ENCODE measurements around the gene DMRTA2. TPM values are rescaled to one million over a fixed set of nuclear protein-coding genes. Genes with fewer than 3 reads are reported as not detected.

Gene DMRTA2
- total RNA-seq, 2 donors from 2014 or later, result 1.2 to 2.4 TPM

DNA sequence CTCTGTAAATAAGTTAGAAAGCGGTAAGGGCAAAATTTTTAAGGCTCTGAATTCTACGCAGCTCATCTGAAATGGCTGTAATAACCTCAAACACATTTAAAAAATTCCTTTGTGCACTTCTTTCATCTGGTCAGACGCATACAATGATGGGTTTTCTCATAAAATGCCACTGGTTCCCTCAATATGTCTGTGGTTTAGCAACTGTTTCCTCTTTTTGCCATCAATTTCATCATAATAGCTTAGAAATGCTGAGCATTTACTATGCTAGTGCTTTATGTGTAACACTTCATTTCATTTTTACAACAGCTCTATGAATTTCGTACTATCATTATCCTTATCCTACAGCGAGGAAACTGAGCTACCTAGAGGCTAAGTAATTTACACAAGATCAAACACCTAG, 35.3 kb upstream of the DMRTA2 start:
- Mint-ChIP-seq H3K4me1 (peaks cover 3% of the 10 kb centered on the region), H3K4me3 (no peak overlapping the region), H3K9me3 (no peaks in the 10 kb centered on the region), H3K27ac (no peak overlapping the region), H3K36me3 (ENCODE audit: low read depth) (peaks cover 3% of the 10 kb centered on the region), H3K27me3 (ENCODE audit: insufficient read depth) (peaks cover 6% of the 10 kb centered on the region)
- H3K4me1 ChIP-seq (ENCODE audit: control insufficient read depth, insufficient read depth, low read length), result no peaks in the 10 kb centered on the region
- H3K9ac ChIP-seq (ENCODE audit: extremely low read depth, low read length, poor library complexity, severe bottlenecking), result no peak overlapping the region
- H3K27ac ChIP-seq (ENCODE audit: low read depth, low read length), result no peak overlapping the region
- no peak for DNase-seq
- WGBS, 2 experiments (ENCODE audit: insufficient coverage in 1 of 2, insufficient read length in 1 of 2), result 98 to 100% methylated on average over 1 to 5 of the region's 5 CpGs
- H3K27me3 ChIP-seq (ENCODE audit: control insufficient read depth, insufficient read depth, low read length, poor library complexity, severe bottlenecking), result no peaks in the 10 kb centered on the region
- no peaks in the 10 kb centered on the region for H3K9me3 ChIP-seq (ENCODE audit: control insufficient read depth, low read length)
- no peaks in the 10 kb centered on the region for H3K36me3 ChIP-seq (ENCODE audit: control insufficient read depth, insufficient read depth, low read length)
- TF ChIP-seq, protein P1, sequence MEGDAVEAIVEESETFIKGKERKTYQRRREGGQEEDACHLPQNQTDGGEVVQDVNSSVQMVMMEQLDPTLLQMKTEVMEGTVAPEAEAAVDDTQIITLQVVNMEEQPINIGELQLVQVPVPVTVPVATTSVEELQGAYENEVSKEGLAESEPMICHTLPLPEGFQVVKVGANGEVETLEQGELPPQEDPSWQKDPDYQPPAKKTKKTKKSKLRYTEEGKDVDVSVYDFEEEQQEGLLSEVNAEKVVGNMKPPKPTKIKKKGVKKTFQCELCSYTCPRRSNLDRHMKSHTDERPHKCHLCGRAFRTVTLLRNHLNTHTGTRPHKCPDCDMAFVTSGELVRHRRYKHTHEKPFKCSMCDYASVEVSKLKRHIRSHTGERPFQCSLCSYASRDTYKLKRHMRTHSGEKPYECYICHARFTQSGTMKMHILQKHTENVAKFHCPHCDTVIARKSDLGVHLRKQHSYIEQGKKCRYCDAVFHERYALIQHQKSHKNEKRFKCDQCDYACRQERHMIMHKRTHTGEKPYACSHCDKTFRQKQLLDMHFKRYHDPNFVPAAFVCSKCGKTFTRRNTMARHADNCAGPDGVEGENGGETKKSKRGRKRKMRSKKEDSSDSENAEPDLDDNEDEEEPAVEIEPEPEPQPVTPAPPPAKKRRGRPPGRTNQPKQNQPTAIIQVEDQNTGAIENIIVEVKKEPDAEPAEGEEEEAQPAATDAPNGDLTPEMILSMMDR (conservative IDR thresholded peaks at IDR 0.05), result no peak
- no peak overlapping the region for H3K4me3 ChIP-seq (ENCODE audit: low read length)

DNA sequence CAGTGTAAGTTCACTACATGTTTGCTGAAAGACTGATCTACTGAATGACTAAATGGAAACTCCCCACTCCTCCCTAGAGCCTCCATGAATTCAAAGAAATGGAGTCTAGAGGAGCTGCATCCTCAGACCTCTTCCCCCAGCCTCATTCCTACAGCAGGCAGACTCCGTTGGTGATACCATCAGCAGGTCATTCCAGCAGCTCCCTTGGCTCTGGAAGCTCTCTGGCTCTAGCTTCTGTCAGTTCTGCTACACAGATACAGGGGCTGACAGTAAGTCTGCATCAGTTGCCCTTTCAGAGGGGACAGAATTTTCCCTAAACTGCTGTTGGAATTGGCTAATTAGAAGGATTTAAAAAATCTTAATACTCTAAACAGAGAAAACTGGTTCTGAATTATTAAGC, 31.7 kb upstream of the DMRTA2 start:
- Histone ChIP-seq H3K9me3 (ENCODE audit: control insufficient read depth, low read length) (no peaks in the 10 kb centered on the region), H3K27me3 (ENCODE audit: control insufficient read depth, insufficient read depth, low read length, poor library complexity, severe bottlenecking) (no peaks in the 10 kb centered on the region), H3K4me1 (ENCODE audit: control insufficient read depth, insufficient read depth, low read length) (peaks cover 8% of the 10 kb centered on the region), H3K27ac (ENCODE audit: low read depth, low read length) (no peak overlapping the region), H3K36me3 (ENCODE audit: control insufficient read depth, insufficient read depth, low read length) (peaks cover 4% of the 10 kb centered on the region), H3K9ac (ENCODE audit: extremely low read depth, low read length, poor library complexity, severe bottlenecking) (no peak overlapping the region), H3K4me3 (ENCODE audit: low read length) (no peak overlapping the region)
- Mint-ChIP-seq H3K27ac (no peak overlapping the region), H3K4me3 (no peak overlapping the region), H3K27me3 (ENCODE audit: insufficient read depth) (peaks cover 6% of the 10 kb centered on the region), H3K9me3 (no peaks in the 10 kb centered on the region), H3K4me1 (peaks cover 17% of the 10 kb centered on the region), H3K36me3 (ENCODE audit: low read depth) (peaks cover 5% of the 10 kb centered on the region)
- TF ChIP-seq, protein P1 (conservative IDR thresholded peaks at IDR 0.05), result no peak
- WGBS, 2 experiments (ENCODE audit: insufficient coverage in 1 of 2, insufficient read length in 1 of 2), result 57 to 96% methylated on average over 1 of the region's 1 CpG
- no peak for DNase-seq

DNA sequence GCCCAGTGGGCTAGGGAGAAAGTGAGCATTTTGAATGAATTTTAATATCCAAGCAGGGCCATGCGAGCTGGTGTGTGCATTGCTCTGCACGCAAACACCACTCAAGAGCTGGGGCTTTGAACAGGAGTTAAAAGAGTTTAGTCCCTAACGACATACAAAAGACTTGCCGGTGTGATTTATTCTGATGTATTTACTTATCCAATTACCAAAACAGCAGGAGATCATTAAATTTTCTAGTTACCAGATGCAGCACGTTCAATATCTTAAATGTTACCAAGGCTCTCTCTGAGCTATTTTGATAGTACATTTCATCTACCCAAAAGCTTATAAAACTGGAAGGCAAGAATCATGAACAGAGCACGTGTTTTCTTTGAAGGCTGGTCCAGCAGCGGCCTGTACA, 30.0 kb upstream of the DMRTA2 start:
- 78 to 80% methylated on average over 5 to 7 of the region's 7 CpGs for WGBS, 2 experiments (ENCODE audit: insufficient coverage in 1 of 2, insufficient read length in 1 of 2)
- Histone ChIP-seq H3K27me3 (ENCODE audit: control insufficient read depth, insufficient read depth, low read length, poor library complexity, severe bottlenecking) (no peaks in the 10 kb centered on the region), H3K4me3 (ENCODE audit: low read length) (no peak overlapping the region), H3K9ac (ENCODE audit: extremely low read depth, low read length, poor library complexity, severe bottlenecking) (no peak overlapping the region), H3K4me1 (ENCODE audit: control insufficient read depth, insufficient read depth, low read length) (peaks cover 8% of the 10 kb centered on the region), H3K27ac (ENCODE audit: low read depth, low read length) (no peak overlapping the region), H3K36me3 (ENCODE audit: control insufficient read depth, insufficient read depth, low read length) (peaks cover 4% of the 10 kb centered on the region), H3K9me3 (ENCODE audit: control insufficient read depth, low read length) (no peaks in the 10 kb centered on the region)
- no peak for DNase-seq
- Mint-ChIP-seq H3K4me3 (no peak overlapping the region), H3K27ac (no peak overlapping the region), H3K27me3 (ENCODE audit: insufficient read depth) (peaks cover 6% of the 10 kb centered on the region), H3K4me1 (peaks cover 20% of the 10 kb centered on the region), H3K36me3 (ENCODE audit: low read depth) (peaks cover 5% of the 10 kb centered on the region), H3K9me3 (no peaks in the 10 kb centered on the region)
- TF ChIP-seq, protein P1 (conservative IDR thresholded peaks at IDR 0.05), result no peak

Data from endodermal cell (in vitro differentiated cells).